HL-60 (cell line): ENCODE measurements around the gene SLC6A6.

ENCODE experiments used
- GABPA ChIP-seq: IDR thresholded peaks from 2 replicates; pipeline ENCODE4 v1.6.1; 2012; ENCODE audit warnings: low read depth
- POLR2AphosphoS5 ChIP-seq: IDR thresholded peaks from 2 replicates; pipeline ENCODE4 v1.6.1; 2012; ENCODE audit warnings: low read depth
- SPI1 ChIP-seq: IDR thresholded peaks from 2 replicates; pipeline ENCODE4 v1.6.1; 2012; ENCODE audit warnings: low read depth, mild to moderate bottlenecking, borderline replicate concordance
- TF ChIP-seq, protein P1 (sequence below): IDR thresholded peaks from one replicate; pipeline ENCODE4 v1.5.1; 2011; ENCODE audit warnings: low read length, control low read depth, inconsistent platforms; ENCODE audit not compliant: insufficient read depth
- TF ChIP-seq, protein P2 (sequence below): IDR thresholded peaks from 2 replicates; pipeline ENCODE4 v1.6.1; 2012; ENCODE audit warnings: low read depth; ENCODE audit not compliant: insufficient replicate concordance

DNA sequence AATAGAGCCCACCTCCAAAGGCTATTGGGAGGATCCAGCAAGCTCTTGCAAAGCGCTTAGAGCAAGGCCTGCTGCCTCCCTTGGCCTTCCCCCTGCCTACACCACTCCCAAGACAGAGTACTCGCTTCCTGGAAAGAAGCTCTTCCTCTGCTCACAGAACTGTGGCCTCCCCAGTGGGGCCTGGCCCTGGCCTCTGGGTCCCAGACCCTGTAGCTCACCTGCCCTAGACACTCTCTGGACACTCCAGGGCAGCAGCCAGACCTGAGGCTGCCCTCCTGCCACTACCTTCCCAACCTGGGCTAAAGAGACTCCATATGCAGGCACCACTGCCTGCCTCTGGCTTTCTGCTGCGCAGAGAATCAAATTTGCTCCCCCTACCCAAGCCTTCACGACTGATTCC is 87.8 kb downstream of the SLC6A6 start:
- TF ChIP-seq, protein P1, sequence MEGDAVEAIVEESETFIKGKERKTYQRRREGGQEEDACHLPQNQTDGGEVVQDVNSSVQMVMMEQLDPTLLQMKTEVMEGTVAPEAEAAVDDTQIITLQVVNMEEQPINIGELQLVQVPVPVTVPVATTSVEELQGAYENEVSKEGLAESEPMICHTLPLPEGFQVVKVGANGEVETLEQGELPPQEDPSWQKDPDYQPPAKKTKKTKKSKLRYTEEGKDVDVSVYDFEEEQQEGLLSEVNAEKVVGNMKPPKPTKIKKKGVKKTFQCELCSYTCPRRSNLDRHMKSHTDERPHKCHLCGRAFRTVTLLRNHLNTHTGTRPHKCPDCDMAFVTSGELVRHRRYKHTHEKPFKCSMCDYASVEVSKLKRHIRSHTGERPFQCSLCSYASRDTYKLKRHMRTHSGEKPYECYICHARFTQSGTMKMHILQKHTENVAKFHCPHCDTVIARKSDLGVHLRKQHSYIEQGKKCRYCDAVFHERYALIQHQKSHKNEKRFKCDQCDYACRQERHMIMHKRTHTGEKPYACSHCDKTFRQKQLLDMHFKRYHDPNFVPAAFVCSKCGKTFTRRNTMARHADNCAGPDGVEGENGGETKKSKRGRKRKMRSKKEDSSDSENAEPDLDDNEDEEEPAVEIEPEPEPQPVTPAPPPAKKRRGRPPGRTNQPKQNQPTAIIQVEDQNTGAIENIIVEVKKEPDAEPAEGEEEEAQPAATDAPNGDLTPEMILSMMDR, result no peak
- TF ChIP-seq GABPA, result no peak
- TF ChIP-seq SPI1, result no peak
- TF ChIP-seq POLR2AphosphoS5, result no peak
- TF ChIP-seq, protein P2, sequence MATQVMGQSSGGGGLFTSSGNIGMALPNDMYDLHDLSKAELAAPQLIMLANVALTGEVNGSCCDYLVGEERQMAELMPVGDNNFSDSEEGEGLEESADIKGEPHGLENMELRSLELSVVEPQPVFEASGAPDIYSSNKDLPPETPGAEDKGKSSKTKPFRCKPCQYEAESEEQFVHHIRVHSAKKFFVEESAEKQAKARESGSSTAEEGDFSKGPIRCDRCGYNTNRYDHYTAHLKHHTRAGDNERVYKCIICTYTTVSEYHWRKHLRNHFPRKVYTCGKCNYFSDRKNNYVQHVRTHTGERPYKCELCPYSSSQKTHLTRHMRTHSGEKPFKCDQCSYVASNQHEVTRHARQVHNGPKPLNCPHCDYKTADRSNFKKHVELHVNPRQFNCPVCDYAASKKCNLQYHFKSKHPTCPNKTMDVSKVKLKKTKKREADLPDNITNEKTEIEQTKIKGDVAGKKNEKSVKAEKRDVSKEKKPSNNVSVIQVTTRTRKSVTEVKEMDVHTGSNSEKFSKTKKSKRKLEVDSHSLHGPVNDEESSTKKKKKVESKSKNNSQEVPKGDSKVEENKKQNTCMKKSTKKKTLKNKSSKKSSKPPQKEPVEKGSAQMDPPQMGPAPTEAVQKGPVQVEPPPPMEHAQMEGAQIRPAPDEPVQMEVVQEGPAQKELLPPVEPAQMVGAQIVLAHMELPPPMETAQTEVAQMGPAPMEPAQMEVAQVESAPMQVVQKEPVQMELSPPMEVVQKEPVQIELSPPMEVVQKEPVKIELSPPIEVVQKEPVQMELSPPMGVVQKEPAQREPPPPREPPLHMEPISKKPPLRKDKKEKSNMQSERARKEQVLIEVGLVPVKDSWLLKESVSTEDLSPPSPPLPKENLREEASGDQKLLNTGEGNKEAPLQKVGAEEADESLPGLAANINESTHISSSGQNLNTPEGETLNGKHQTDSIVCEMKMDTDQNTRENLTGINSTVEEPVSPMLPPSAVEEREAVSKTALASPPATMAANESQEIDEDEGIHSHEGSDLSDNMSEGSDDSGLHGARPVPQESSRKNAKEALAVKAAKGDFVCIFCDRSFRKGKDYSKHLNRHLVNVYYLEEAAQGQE, result no peak
